Chondrocyte (in vitro differentiated cells): ENCODE results near the gene ARHGAP24. TPM values are rescaled to one million over a fixed set of nuclear protein-coding genes. Genes with fewer than 3 reads are reported as not detected.

Source experiments
- DNase-seq: peaks from one replicate; pipeline ENCODE4 v3.0.0; 2021; ENCODE audit warnings: mixed read lengths, low spot score
- H3K27ac Mint-ChIP-seq: one replicate; pipeline ENCODE4 v1.8.0; 2021; ENCODE audit warnings: mild to moderate bottlenecking, moderate library complexity, mixed read lengths; ENCODE audit not compliant: unreplicated experiment
- H3K27me3 Mint-ChIP-seq: 2 replicates; pipeline ENCODE4 v1.8.0; 2021; ENCODE audit warnings: low read depth, mixed read lengths
- H3K36me3 Mint-ChIP-seq: 2 replicates; pipeline ENCODE4 v1.8.0; 2021; ENCODE audit warnings: low read depth, mixed read lengths
- H3K4me1 Mint-ChIP-seq: 2 replicates; pipeline ENCODE4 v1.8.0; 2021; ENCODE audit warnings: low read depth, mild to moderate bottlenecking, mixed read lengths
- H3K4me3 Mint-ChIP-seq: one replicate; pipeline ENCODE4 v1.8.0; 2021; ENCODE audit warnings: mild to moderate bottlenecking, moderate library complexity, mixed read lengths; ENCODE audit not compliant: unreplicated experiment
- H3K9me3 Mint-ChIP-seq: 2 replicates; pipeline ENCODE4 v1.8.0; 2021; ENCODE audit warnings: low read depth, mixed read lengths
- CTCF ChIP-seq: fragments of 200-600 bp; sonication (generic); IDR thresholded peaks from 2 replicates; pipeline ENCODE4 v1.5.0; 2021; ENCODE audit warnings: antibody characterized with exemption, mild to moderate bottlenecking, moderate library complexity
- microRNA-seq: library from miRNA; unstranded; fragments of <30 nt; microRNA quantifications from one replicate; pipeline ENCODE4 v1.2.0, GENCODE V29; 2020; ENCODE audit warnings: borderline number of aligned reads
- total RNA-seq: library from RNA; stranded (reverse); gene quantifications from 3 replicates; pipeline ENCODE4 v1.2.1, GENCODE V29; 2021

Gene ARHGAP24
- total RNA-seq, 1 donor from 2014 or later = 22.0 TPM

DNA sequence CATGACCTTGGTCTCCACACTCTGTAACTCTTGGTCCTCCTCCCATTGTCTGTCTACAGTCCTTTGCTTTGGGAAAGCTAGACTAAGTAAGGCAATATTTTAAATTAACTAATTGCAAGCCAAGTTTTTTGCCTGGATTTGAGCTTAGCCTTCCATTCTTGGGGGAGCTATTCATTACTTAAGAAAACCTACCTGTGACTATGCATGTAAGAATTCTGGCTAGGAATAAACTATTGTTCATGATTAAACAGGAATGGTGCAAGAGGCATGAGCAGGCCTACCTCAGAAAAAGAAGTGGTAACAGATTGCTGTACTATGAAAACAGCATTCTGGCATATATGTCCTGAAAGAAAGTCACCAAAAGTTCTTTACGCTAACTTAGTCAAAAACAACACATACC, 575.5 kb downstream of the ARHGAP24 start:
- no peak for TF ChIP-seq CTCF
- Mint-ChIP-seq H3K27ac (no peak overlapping the region), H3K4me3 (no peak overlapping the region), H3K9me3 (no peaks in the 10 kb centered on the region), H3K36me3 (no peaks in the 10 kb centered on the region), H3K27me3 (no peaks in the 10 kb centered on the region), H3K4me1 (no peaks in the 10 kb centered on the region)
- no peak for DNase-seq

Small RNAs within 50 kb of the gene (microRNA-seq; reads per million reads assigned to microRNA genes)
- not detected for gene MIR4451
